Mammary epithelial cell (primary cell): ENCODE measurements around the gene TEAD1.

Experiments used
- EZH2 ChIP-seq: IDR thresholded peaks from 2 replicates; pipeline ENCODE4 v1.6.1; 2012; ENCODE audit warnings: low read length, inconsistent platforms, borderline replicate concordance
- TF ChIP-seq, protein P1 (sequence below), 2 donors: IDR thresholded peaks in 1 of 2; conservative IDR thresholded peaks in 1 of 2; 2 replicates each; pipeline ENCODE4 v1.5.1; 2011 to 2012; ENCODE audit warnings: inconsistent platforms in 2 of 2, low read length in 2 of 2, mild to moderate bottlenecking in 2 of 2, control low read depth in 1 of 2, low read depth in 1 of 2; ENCODE audit not compliant: insufficient read depth in 1 of 2; ENCODE audit errors: extremely low read depth in 1 of 2

DNA sequence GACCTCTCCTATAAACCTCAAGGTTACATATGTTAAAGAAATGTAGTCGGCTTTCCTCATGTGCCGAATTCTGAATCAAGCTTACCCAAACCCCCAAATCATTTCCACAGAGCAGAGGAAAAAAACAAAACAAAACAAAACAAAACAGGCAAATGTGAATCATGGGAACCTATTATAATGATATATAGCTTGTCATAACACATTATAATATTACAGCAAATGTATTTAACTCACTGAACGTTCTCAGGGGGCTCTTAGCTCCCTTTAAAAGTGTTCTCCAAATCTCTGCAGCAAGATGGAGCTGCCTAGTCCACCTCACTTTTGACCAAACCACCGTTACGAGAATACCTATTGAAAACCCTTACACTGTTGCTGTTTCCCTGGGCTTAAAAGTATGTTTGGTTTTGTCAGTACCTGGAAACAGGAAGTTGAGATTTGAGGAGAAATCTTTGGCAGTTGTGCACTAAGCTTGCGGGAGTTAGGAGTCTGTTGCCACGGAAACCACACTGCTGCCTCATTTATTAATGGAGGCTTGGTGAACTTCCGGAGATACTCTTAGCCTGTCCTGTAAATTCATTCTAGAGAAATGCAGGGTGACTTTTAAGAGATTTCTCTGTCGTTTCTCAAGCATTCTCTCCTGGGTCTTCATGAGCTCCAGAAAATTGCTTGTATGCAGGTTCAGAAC is 167.9 kb downstream of the TEAD1 start:
- TF ChIP-seq, protein P1, sequence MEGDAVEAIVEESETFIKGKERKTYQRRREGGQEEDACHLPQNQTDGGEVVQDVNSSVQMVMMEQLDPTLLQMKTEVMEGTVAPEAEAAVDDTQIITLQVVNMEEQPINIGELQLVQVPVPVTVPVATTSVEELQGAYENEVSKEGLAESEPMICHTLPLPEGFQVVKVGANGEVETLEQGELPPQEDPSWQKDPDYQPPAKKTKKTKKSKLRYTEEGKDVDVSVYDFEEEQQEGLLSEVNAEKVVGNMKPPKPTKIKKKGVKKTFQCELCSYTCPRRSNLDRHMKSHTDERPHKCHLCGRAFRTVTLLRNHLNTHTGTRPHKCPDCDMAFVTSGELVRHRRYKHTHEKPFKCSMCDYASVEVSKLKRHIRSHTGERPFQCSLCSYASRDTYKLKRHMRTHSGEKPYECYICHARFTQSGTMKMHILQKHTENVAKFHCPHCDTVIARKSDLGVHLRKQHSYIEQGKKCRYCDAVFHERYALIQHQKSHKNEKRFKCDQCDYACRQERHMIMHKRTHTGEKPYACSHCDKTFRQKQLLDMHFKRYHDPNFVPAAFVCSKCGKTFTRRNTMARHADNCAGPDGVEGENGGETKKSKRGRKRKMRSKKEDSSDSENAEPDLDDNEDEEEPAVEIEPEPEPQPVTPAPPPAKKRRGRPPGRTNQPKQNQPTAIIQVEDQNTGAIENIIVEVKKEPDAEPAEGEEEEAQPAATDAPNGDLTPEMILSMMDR (conservative IDR thresholded peaks at IDR 0.05 in 1 of 2, IDR thresholded peaks at IDR 0.05 in 1 of 2; ENCODE audit: extremely low read depth in 1 of 2, insufficient read depth in 1 of 2, low read depth in 1 of 2, low read length in 2 of 2): no peak
- TF ChIP-seq EZH2: no peak
